C1 segment of cervical spinal cord (tissue), 14 donors: ENCODE data around the gene CDH4.

ENCODE experiments used
- DNase-seq, 14 donors: peaks; one replicate each; lab custom pipeline; 2025; lab: John Stamatoyannopoulos, UW

The CDH4 gene

DNA sequence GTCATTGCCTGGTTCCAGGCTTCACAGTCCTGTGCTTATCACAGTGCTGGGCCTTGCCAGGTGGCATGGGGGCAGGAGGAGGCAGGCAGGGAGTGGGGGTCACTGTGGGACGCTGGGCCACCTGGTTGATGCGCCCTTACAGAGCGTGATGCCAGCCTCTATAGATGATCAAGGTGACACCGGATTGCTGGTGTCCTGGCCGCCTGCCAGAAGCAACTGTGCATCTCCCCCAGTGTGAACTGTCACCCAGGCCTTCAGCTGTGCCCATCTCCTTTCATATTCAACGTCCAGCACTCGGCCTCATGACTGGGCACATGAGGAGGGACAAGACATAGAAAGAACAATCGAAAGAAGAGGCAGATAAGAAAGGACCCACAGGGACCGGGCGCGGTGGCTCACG lies 494.7 kb downstream of the CDH4 start:
- no peak for DNase-seq

GRCh38 chr20:61748376-61748775 lies 496.3 kb downstream of the CDH4 start:
- DNase-seq, result no peak

DNA sequence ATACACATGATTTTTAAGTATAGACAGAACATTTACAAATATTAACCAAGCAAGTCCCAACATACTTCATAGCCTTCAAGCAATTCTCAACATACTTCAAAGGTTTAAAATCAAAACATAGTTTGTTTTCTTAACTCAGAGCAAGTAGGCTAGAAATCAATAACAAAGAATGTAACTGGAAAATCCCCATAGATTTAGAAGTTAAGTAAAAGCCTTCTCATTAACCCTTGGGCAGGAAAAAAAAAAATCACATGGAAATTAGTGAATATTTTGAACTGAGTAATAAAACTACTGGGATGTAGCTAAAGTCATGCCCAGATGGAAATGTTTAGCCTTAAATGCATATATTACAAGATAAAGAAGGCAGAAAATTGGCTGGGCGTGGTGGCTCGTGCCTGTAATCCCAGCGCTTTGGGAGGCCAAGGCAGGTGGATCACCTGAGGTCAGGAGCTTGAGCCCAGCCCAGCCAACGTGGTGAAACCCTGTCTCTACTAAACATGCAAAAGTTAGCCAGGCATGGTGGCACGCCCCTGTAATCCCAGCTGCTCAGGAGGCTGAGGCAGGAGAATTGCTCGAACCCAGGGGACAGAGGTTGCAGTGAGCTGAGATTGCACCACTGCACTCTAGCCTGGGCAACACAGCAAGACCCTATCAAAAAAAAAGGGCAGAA lies 497.5 kb downstream of the CDH4 start:
- DNase-seq, result no peak

DNA sequence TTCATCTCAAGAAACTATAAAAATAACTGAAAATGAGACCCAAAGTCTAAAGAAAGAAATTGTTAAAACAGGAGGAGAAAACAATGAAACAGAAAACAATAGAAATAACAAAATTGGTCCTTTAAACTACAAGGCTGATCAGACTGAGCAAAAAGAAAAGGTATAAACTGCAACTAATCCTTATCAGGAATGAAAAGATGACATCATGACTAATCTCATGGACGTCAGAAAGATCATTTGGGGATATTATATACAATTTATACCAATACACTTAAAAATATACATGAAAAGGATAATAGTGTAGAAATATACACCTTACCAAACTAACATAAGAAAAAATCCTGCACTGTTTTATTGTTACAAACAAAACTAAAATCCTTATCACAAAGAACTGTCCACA lies 498.0 kb downstream of the CDH4 start:
- no peak for DNase-seq

DNA sequence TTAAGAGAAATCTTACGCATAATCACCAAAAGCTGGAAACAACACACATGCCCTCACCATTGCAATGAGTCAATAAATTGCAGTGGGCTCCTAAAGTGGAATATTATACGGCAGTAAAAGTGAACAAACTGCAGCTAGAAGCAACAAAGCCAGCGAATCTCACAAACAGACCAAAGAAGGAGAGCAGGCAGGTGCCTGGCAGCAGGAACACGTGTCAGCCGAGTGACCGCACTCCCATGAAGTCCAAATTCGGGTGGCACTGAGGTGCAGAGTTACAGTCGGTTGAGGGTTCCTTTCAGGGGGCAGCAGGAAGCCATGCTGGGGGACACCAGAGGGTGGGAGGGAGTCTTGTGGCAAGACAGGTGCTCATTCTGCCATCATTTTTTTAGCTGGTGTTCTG lies 500.5 kb downstream of the CDH4 start:
- no peak for DNase-seq

DNA sequence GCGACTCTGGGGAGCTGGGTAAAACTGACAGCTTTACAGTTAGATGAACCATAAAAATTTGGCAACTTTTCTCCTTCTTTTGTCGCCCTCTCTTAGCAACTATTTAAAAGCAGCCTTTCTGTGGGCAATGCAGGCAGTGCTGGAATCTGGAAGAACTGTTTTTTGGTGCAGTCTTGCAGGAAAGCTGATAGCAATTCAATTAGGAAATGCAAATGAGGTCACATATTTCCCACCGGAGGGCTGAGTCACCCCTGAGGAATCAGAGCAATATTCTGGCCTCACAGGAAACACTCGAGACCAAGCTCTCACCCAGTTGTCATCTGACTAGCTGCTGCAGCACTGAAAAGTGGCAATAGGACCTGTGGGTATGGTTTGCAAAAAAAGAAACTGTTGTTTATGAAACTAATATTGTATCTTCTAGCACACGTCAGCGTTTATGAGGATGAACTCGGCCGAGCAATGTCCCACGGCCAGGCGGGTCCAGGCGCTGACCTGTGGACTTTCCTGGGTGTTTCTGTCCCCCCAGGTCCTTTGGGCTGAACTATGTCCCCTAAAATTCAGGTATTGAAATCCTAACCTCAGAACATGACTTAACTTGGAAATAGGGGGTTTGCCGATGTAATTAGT lies 501.4 kb downstream of the CDH4 start:
- DNase-seq, result no peak

GRCh38 chr20:61753987-61754956 lies 502.2 kb downstream of the CDH4 start:
- no peak for DNase-seq

- DNase-seq, result no peak
Measured at GRCh38 chr20:61754976-61755778, 503.1 kb downstream of the CDH4 start.

GRCh38 chr20:61755971-61756845 lies 504.1 kb downstream of the CDH4 start:
- no peak for DNase-seq

- DNase-seq, result no peak
Measured at GRCh38 chr20:61756966-61757677, 505.1 kb downstream of the CDH4 start.

DNA sequence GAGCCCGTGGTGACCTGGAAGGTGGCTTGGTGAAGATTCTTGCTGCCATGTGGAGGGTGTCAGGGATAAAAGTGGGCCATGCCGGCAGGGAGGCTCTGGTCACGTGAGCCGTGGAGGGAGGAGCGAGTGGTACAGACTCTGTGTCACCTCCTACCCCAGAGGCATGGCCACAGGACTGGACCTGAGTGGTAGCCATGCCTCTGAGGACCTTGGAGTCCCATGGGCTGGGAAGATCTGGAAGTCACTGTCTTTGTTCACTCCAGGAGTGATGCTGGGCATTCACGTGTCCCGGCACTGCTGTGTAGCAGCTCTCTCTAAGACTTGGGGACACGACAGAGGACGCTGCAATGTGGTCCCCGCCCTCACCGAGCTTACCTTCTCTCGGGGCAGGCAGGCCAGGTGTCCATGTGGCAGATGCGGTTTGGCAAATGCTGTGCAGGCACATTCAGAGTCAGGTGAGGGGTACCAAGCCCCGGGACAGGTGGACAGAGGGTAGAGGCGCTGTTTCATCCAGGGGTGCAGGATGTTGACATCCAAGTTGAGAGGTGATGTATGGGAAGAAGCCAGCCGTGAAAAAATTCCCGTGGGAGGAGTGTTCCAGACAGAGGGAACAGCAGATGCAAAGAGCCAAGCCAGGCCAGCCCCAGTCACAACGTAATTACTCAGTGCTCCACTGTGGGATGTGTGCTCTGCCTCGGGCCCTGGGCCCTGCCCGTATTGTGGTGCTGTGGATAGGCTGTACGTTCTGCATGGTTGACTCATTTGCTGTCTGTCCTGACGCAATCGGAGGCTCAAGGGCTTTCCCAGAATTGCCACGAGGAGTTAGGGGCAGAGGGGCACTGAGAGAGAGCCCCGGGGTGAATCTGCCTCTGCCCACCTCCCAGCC lies 505.9 kb downstream of the CDH4 start:
- DNase-seq, result no peak

DNA sequence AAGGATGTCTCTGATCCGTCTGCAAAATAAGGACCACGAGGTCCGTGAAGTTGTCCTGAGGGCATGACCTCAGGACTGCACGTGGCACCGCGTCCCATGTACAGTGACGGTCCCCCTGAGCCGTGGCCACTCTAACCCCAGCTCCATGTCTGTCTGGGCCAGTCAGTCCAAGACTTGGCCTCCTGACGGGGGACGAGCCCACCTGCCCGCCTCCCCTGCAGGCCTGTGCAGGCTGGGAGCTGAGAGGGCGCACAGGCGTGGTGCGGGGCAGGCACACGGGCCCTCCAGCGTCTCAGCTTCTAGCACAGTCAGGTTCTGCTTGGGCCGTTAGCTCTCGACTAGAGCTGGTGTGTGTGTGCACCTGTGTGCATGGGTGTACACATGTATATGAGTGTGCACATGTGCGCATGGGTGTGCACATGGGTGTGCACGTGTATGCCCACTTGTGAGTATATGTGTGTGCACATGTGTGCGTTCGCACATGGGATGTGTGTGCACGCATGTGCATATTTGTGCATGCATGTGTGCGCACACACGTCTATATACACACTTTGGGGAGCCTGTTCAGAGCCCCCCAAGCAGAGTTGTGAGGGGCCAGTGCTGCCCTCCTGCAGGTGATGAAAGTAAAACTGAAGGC lies 506.6 kb downstream of the CDH4 start:
- no peak for DNase-seq

DNA sequence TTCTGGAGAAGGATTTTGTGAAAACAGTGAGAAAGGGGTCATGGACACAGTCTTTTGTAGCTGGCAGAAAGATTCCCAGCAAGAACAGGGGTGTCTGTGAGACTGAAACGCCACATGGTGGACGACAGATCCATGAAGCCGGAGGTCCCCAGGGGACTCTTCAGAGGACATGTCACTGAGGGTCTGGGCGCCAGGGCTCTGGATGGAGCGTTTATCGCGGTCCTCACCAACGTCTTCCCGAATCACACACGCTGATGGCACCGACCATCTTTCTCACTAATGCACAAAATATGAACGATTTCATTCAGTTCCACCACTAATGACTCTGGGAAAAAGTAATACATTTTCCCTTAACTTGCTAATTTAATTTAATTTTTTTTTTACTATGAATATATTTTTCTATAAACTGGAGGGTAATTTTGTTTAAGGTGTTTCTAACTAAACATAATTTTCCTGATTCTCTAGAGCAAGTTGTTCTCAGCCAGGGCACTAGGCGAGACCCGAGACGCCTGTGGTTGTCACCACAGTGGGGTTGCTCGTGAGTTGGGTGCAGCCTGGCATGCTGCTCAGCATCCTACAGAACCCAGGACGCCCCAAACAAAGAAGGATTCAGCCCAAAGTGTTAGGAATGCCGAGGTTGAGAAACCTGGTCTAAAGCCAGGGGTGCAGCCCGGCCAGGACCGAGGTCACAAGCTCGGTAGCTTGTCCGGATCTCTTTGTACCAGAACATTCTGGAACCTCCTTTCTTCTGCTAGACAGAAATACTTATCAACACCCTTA lies 507.4 kb downstream of the CDH4 start:
- peak in 1 of 14 donors; percentile 14 for DNase-seq

- DNase-seq, result peak in 5 of 14 donors; percentile 15 to 65 (median 24)
Measured at GRCh38 chr20:61760321-61760720, 508.3 kb downstream of the CDH4 start.

DNA sequence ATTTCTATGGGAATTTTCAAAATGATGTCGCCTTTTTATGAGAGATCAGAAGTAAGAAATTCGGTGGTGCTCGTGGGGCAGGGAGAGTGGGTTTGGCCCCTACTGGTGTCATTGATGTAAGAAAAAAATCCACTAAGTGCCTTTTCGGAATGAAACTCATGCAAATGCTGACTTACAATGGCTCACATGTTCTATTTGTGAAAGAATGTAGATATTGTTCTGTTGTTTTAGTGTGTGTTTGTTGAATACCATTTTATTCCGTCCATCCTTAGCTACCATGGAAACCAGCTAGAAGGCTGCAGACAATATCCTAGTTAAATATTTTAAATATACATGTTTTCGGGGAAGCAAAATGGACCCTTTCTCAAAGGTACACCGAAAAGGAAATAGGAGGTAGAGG lies 508.7 kb downstream of the CDH4 start:
- no peak for DNase-seq

DNA sequence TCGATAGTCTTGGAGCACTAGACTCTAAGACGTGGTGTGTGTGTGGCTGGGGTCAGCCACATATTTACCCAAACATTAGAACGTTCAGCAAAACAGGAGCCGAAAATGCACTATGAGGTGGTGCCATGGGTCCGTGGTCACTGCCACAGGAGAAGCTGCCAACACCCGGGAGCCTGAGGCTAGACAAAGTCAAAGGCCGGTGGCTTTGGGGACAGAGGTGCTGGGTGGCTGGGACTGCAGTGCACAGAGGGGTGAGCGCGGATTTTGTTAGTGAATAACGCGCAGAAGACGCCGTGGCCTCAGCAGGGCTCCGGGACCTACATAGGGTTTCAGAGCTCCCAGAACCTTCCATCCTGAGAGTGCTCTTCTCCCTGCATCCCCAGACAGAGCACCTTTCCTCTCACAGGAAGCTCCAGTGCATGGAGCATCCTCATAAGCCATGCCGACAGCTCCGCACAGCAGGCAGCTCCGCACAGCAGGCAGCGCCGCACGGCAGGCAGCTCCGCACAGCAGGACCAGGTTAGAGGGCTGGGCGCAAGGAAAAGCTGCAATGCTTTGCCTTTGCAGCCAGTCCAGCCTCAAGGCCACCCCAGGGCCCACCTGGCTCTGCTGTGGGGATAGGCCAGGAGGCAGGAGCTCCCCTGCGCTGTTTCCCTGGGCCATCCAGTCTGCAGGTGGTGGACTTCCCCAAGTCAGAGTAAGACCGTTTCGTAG lies 509.5 kb downstream of the CDH4 start:
- DNase-seq, result no peak

- DNase-seq, result no peak
Measured at GRCh38 chr20:61762167-61762710, 510.2 kb downstream of the CDH4 start.
